Panc1 (cell line): ENCODE measurements around the gene NTF4. TPM values are rescaled to one million over a fixed set of nuclear protein-coding genes. Genes with fewer than 3 reads are reported as not detected.

Experiments used
- ATAC-seq: fragments of 200-7000 bp; cut with Tn5 transposase; 2 replicates; pipeline ENCODE4 v1.9.1; 2020; ENCODE audit warnings: mild to moderate bottlenecking, moderate library complexity
- BruUV-seq: library from RNA; stranded (reverse); fragments of 400-500 nt; replicated peaks from 2 replicates; lab custom pipeline; 2021; lab: Mats Ljungman, UMichigan
- CTCF ChIA-PET: fragments of 300-600 bp; sonication (Branson Sonifier 250); formaldehyde crosslinking; loops from one replicate; lab custom pipeline; 2022; ENCODE audit warnings: antibody characterized with exemption; lab: Charles Lee
- POLR2A ChIA-PET: fragments of 300-600 bp; sonication (Branson Sonifier 250); formaldehyde crosslinking; loops from one replicate; lab custom pipeline; 2022; ENCODE audit warnings: antibody characterized with exemption; lab: Charles Lee
- DNase-seq: peaks from one replicate; pipeline ENCODE4 v3.0.0-alpha.2; 2010; ENCODE audit warnings: low read depth, low spot score
- H3K27ac ChIP-seq: 2 replicates; pipeline ENCODE4 v1.5.1; 2011; ENCODE audit warnings: mild to moderate bottlenecking, low read length, inconsistent platforms
- H3K27me3 ChIP-seq: fragments of 200-500 bp; sonication (Bioruptor generic); 2 replicates; pipeline ENCODE4 v1.6.0; 2014; ENCODE audit warnings: low read length, inconsistent platforms; ENCODE audit not compliant: control insufficient read depth, insufficient read depth
- H3K36me3 ChIP-seq: fragments of 200-500 bp; sonication (Bioruptor generic); 2 replicates; pipeline ENCODE4 v1.5.1; 2014; ENCODE audit warnings: inconsistent platforms, mild to moderate bottlenecking, low read length, moderate library complexity; ENCODE audit not compliant: control insufficient read depth, insufficient read depth
- H3K4me1 ChIP-seq: 2 replicates; pipeline ENCODE4 v1.5.1; 2011; ENCODE audit warnings: inconsistent platforms, mild to moderate bottlenecking, low read length, moderate library complexity; ENCODE audit not compliant: control insufficient read depth, insufficient read depth
- H3K4me3 ChIP-seq, 2 experiments: 2 replicates each; pipeline ENCODE4 v1.5.1; 2011 to 2012; ENCODE audit warnings: low read depth in 2 of 2, low read length in 2 of 2, mild to moderate bottlenecking in 2 of 2, inconsistent platforms in 1 of 2, moderate library complexity in 1 of 2
- H3K9me3 ChIP-seq: fragments of 200-500 bp; sonication (Bioruptor generic); 2 replicates; pipeline ENCODE4 v1.5.1; 2014; ENCODE audit warnings: low read depth, mild to moderate bottlenecking, inconsistent platforms, low read length, moderate library complexity; ENCODE audit not compliant: control insufficient read depth, insufficient read depth
- POLR2AphosphoS5 ChIP-seq: IDR thresholded peaks from 2 replicates; pipeline ENCODE4 v1.6.1; 2012; ENCODE audit warnings: mild to moderate bottlenecking, low read depth, low read length, moderate library complexity
- SIN3A ChIP-seq: IDR thresholded peaks from 2 replicates; pipeline ENCODE4 v1.6.1; 2012; ENCODE audit warnings: low read depth, mild to moderate bottlenecking, low read length, moderate library complexity, borderline replicate concordance; ENCODE audit not compliant: insufficient read depth
- TCF7L2 ChIP-seq: IDR thresholded peaks from 2 replicates; pipeline ENCODE4 v1.6.1; 2011; ENCODE audit warnings: mild to moderate bottlenecking, low read depth, low read length, inconsistent platforms
- in situ Hi-C: cut with HindIII; loops from 2 replicates; pipeline ENCODE4 v1.10.0; 2016; ENCODE audit warnings: low sequenced_read_pairs, low pct_unique_long_range_greater_than_20kb
- intact Hi-C: fragments of 100-400 bp; cut with micrococcal nuclease; formaldehyde crosslinking; loops from one replicate; pipeline ENCODE4 v1.10.0; 2022; ENCODE audit not compliant: unreplicated experiment
- total RNA-seq: library from RNA; stranded (reverse); gene quantifications from one replicate; pipeline ENCODE4 v1.2.1, GENCODE V29; 2021; ENCODE audit not compliant: unreplicated experiment
- TF ChIP-seq, protein P1 (sequence below), 2 experiments: IDR thresholded peaks; 2 replicates each; pipeline ENCODE4 v1.6.1; 2011 to 2012; ENCODE audit warnings: low read depth in 2 of 2, control low read depth in 1 of 2, low read length in 1 of 2, mild to moderate bottlenecking in 1 of 2, moderate library complexity in 1 of 2; ENCODE audit not compliant: insufficient read depth in 1 of 2
- TF ChIP-seq, protein P2 (sequence below): fragments of 450-650 bp; IDR thresholded peaks from 2 replicates; pipeline ENCODE4 v1.5.1; 2017; ENCODE audit warnings: mild to moderate bottlenecking

The NTF4 gene
- total RNA-seq, 1 experiment from 2014 or later: 0.39 TPM

DNA sequence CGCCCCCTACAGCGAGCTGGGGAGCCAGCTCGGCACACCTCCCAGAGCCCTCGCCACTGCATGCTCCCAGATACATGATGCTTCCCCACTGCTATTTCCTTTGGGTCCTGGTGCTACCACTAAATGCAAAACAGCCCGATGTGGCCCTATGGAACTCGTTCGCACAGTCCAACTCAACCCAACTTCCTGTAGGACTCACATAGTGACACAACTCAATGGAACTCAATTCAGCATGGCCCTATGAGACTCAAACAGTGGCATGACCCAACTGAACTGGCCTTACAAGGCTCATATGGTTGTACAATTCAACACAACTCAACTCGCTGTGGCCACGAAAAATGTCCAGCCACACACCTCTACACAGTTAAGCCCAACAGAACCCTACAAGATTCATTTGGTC is 4.4 kb upstream of the NTF4 start:
- TF ChIP-seq, protein P1, sequence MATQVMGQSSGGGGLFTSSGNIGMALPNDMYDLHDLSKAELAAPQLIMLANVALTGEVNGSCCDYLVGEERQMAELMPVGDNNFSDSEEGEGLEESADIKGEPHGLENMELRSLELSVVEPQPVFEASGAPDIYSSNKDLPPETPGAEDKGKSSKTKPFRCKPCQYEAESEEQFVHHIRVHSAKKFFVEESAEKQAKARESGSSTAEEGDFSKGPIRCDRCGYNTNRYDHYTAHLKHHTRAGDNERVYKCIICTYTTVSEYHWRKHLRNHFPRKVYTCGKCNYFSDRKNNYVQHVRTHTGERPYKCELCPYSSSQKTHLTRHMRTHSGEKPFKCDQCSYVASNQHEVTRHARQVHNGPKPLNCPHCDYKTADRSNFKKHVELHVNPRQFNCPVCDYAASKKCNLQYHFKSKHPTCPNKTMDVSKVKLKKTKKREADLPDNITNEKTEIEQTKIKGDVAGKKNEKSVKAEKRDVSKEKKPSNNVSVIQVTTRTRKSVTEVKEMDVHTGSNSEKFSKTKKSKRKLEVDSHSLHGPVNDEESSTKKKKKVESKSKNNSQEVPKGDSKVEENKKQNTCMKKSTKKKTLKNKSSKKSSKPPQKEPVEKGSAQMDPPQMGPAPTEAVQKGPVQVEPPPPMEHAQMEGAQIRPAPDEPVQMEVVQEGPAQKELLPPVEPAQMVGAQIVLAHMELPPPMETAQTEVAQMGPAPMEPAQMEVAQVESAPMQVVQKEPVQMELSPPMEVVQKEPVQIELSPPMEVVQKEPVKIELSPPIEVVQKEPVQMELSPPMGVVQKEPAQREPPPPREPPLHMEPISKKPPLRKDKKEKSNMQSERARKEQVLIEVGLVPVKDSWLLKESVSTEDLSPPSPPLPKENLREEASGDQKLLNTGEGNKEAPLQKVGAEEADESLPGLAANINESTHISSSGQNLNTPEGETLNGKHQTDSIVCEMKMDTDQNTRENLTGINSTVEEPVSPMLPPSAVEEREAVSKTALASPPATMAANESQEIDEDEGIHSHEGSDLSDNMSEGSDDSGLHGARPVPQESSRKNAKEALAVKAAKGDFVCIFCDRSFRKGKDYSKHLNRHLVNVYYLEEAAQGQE (IDR thresholded peaks at IDR 0.05; ENCODE audit: insufficient read depth in 1 of 2, low read depth in 2 of 2, low read length in 1 of 2): no peak
- no peak for TF ChIP-seq TCF7L2
- TF ChIP-seq SIN3A: no peak
- TF ChIP-seq POLR2AphosphoS5: no peak
- TF ChIP-seq, protein P2, sequence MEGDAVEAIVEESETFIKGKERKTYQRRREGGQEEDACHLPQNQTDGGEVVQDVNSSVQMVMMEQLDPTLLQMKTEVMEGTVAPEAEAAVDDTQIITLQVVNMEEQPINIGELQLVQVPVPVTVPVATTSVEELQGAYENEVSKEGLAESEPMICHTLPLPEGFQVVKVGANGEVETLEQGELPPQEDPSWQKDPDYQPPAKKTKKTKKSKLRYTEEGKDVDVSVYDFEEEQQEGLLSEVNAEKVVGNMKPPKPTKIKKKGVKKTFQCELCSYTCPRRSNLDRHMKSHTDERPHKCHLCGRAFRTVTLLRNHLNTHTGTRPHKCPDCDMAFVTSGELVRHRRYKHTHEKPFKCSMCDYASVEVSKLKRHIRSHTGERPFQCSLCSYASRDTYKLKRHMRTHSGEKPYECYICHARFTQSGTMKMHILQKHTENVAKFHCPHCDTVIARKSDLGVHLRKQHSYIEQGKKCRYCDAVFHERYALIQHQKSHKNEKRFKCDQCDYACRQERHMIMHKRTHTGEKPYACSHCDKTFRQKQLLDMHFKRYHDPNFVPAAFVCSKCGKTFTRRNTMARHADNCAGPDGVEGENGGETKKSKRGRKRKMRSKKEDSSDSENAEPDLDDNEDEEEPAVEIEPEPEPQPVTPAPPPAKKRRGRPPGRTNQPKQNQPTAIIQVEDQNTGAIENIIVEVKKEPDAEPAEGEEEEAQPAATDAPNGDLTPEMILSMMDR: no peak
- H3K27ac ChIP-seq: no peak overlapping the region
- no peaks in the 10 kb centered on the region for H3K36me3 ChIP-seq
- in situ Hi-C loops (no loop called here), intact Hi-C loops (no loop called here)
- ATAC-seq (no peak), DNase-seq (no peak)
- H3K9me3 ChIP-seq: no peaks in the 10 kb centered on the region
- ChIA-PET POLR2A (no interaction called here), CTCF (no interaction called here)
- BruUV-seq: no TSS peak
- H3K27me3 ChIP-seq: no peaks in the 10 kb centered on the region
- H3K4me1 ChIP-seq: peaks cover 4% of the 10 kb centered on the region; the same call in 1 of the 2 replicates
- no peak overlapping the region for H3K4me3 ChIP-seq

DNA sequence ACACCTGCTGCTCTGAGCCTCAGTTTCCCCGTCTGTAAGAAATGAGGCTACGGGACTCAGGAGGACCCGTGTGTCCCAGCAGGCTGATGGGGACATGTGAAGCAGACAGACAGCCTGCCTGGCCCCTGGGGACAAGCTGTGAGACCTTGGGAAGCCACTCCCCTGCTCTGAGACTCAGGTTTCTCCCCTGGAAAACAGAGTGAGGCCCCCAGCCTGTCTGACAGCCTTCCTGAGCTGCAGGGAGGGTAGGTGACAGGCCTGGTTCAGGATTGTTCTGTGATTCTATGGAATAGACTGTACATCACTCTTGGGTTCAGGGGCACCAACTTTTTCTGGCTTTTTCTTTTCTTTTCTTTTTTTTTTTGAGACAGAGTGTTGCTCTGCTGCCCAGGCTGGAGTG is 2.9 kb upstream of the NTF4 start:
- POLR2A ChIA-PET: no interaction called here
- DNase-seq: no peak
- Histone ChIP-seq H3K27ac (no peak overlapping the region), H3K9me3 (no peaks in the 10 kb centered on the region), H3K4me1 (peaks cover 4% of the 10 kb centered on the region; the same call in 1 of the 2 replicates), H3K27me3 (no peaks in the 10 kb centered on the region), H3K4me3 (no peak overlapping the region), H3K36me3 (no peaks in the 10 kb centered on the region)
- intact Hi-C loops (no loop called here), in situ Hi-C loops (no loop called here)
- TF ChIP-seq SIN3A (no peak), TCF7L2 (no peak), POLR2AphosphoS5 (no peak)
- TF ChIP-seq, protein P2: no peak
- TF ChIP-seq, protein P1 (IDR thresholded peaks at IDR 0.05; ENCODE audit: insufficient read depth in 1 of 2, low read depth in 2 of 2, low read length in 1 of 2): no peak
- BruUV-seq: no TSS peak
- ATAC-seq: no peak
- CTCF ChIA-PET: no interaction called here
